SU-DHL-6 (cell line): ENCODE results near the gene ASPRV1.

Source experiments
- EZH2phosphoT487 ChIP-seq: fragments of 200-600 bp; sonication (generic), shearing (Covaris generic); conservative IDR thresholded peaks from 2 replicates; pipeline ENCODE4 v1.6.1; 2018; ENCODE audit warnings: mild to moderate bottlenecking, antibody characterized with exemption, low read length, moderate library complexity, mixed read lengths
- TF ChIP-seq, protein P1 (sequence below): fragments of 200-600 bp; sonication (generic); IDR thresholded peaks from one replicate; pipeline ENCODE4 v1.5.1; 2017; ENCODE audit warnings: antibody characterized with exemption, mild to moderate bottlenecking, low read length, moderate library complexity; ENCODE audit not compliant: insufficient read depth, poor library complexity, severe bottlenecking

- TF ChIP-seq EZH2phosphoT487 = no peak
- TF ChIP-seq, protein P1, sequence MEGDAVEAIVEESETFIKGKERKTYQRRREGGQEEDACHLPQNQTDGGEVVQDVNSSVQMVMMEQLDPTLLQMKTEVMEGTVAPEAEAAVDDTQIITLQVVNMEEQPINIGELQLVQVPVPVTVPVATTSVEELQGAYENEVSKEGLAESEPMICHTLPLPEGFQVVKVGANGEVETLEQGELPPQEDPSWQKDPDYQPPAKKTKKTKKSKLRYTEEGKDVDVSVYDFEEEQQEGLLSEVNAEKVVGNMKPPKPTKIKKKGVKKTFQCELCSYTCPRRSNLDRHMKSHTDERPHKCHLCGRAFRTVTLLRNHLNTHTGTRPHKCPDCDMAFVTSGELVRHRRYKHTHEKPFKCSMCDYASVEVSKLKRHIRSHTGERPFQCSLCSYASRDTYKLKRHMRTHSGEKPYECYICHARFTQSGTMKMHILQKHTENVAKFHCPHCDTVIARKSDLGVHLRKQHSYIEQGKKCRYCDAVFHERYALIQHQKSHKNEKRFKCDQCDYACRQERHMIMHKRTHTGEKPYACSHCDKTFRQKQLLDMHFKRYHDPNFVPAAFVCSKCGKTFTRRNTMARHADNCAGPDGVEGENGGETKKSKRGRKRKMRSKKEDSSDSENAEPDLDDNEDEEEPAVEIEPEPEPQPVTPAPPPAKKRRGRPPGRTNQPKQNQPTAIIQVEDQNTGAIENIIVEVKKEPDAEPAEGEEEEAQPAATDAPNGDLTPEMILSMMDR = no peak
Measured at GRCh38 chr2:69933254-69933828, 28.1 kb downstream of the ASPRV1 start.
